B cell (primary cell): ENCODE measurements around the gene SCAMP4.

Experiments
- EZH2 ChIP-seq: IDR thresholded peaks from 2 replicates; pipeline ENCODE4 v1.6.1; 2012; ENCODE audit warnings: borderline replicate concordance, low read depth, mild to moderate bottlenecking, moderate library complexity, low read length; ENCODE audit not compliant: insufficient read depth, poor library complexity, severe bottlenecking
- TF ChIP-seq, protein P1 (sequence below): fragments of 200-600 bp; IDR thresholded peaks from one replicate; pipeline ENCODE4 v1.8.0; 2022; ENCODE audit warnings: antibody characterized with exemption, mild to moderate bottlenecking

GRCh38 chr19:1908364-1908678, 3.1 kb downstream of the SCAMP4 start:
- TF ChIP-seq, protein P1, sequence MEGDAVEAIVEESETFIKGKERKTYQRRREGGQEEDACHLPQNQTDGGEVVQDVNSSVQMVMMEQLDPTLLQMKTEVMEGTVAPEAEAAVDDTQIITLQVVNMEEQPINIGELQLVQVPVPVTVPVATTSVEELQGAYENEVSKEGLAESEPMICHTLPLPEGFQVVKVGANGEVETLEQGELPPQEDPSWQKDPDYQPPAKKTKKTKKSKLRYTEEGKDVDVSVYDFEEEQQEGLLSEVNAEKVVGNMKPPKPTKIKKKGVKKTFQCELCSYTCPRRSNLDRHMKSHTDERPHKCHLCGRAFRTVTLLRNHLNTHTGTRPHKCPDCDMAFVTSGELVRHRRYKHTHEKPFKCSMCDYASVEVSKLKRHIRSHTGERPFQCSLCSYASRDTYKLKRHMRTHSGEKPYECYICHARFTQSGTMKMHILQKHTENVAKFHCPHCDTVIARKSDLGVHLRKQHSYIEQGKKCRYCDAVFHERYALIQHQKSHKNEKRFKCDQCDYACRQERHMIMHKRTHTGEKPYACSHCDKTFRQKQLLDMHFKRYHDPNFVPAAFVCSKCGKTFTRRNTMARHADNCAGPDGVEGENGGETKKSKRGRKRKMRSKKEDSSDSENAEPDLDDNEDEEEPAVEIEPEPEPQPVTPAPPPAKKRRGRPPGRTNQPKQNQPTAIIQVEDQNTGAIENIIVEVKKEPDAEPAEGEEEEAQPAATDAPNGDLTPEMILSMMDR = no peak
- TF ChIP-seq EZH2 = no peak
